22Rv1 (cell line): ENCODE results near the gene CLHC1.

Experiments
- ZFX ChIP-seq: fragments of 450-650 bp; IDR thresholded peaks from 2 replicates; pipeline ENCODE4 v1.6.1; 2017; ENCODE audit warnings: antibody characterized with exemption, borderline replicate concordance
- TF ChIP-seq, protein P1 (sequence below): fragments of 450-650 bp; IDR thresholded peaks from 2 replicates; pipeline ENCODE4 v1.5.1; 2017; ENCODE audit warnings: mild to moderate bottlenecking

DNA sequence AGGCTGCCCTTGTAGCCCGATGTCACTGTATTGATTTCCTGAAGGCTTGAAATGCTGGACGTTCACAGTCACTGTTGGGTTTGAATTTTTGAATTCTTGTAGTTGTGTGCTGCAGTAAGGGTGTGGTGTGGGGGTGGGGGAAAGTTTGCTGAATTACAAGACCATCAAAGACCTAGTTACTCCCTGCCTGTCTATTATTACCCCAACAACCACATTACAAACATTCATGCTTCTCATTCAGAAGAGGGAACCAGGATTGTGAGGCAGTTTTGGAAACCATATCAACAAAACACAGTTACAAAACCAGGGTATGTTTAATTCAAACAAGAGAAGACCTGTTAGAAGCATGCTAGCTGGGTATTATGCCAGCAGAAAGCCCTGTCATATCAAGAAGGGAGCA, 85.8 kb downstream of the CLHC1 start:
- TF ChIP-seq, protein P1, sequence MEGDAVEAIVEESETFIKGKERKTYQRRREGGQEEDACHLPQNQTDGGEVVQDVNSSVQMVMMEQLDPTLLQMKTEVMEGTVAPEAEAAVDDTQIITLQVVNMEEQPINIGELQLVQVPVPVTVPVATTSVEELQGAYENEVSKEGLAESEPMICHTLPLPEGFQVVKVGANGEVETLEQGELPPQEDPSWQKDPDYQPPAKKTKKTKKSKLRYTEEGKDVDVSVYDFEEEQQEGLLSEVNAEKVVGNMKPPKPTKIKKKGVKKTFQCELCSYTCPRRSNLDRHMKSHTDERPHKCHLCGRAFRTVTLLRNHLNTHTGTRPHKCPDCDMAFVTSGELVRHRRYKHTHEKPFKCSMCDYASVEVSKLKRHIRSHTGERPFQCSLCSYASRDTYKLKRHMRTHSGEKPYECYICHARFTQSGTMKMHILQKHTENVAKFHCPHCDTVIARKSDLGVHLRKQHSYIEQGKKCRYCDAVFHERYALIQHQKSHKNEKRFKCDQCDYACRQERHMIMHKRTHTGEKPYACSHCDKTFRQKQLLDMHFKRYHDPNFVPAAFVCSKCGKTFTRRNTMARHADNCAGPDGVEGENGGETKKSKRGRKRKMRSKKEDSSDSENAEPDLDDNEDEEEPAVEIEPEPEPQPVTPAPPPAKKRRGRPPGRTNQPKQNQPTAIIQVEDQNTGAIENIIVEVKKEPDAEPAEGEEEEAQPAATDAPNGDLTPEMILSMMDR = no peak
- TF ChIP-seq ZFX = no peak
